ENCODE measurements around the gene SOX18. TPM values are rescaled to one million over a fixed set of nuclear protein-coding genes. Genes with fewer than 3 reads are reported as not detected.
A peak's percentile ranks its signal among the peaks of the same experiment; 100 is the strongest.

Gene SOX18
- polyA plus RNA-seq, 4 donors = 7.1 to 17.0 (median 12.6) TPM

GRCh38 chr20:64040231-64041039, 9.0 kb downstream of the SOX18 start:
- no peak for DNase-seq (ENCODE audit: low read depth in 4 of 4, low spot score in 2 of 4)

DNA sequence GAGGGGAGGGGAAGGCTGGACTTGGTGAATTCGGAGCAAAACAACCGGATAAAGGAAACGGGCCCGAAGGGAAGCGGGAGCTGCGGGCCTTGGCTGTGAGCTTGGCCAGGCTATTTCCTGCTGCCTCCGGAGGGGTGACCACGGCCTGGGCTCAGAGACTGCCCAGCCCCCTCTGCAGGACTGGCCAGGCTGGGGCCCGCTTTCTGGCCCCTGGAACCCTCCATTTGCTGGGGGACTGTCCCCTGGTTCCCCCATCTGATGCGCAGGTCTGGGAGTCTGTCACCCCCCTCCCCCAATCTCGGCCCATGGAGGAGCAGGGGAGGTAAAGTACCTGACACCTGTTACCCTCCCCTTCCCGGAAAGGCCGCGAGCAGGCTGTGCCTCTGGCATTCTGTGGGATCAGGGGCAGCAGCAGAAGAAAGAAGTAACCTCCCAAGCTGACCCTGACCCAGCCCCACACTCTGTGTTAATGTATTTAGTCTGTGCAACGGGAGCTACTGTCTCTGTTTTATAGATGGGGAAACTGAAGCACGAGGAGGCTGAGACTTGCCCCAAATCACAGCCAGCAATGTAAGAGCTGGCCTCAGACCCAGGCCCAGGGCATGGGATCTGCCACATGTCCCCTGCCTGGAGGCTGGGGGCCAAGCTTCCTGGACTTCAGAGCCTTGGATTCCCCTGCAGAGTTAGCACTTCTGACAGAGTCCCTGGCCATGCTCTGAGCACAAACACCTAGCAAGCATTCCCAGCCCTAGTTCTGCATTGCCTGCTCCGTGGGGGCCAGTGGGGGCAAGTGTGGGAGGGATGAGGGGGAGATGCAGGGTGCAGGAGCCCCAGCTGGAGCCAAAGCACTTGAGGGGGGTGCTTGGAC, 9.9 kb downstream of the SOX18 start:
- no peak for DNase-seq (ENCODE audit: low read depth in 4 of 4, low spot score in 2 of 4)

GRCh38 chr20:64038565-64039292, 10.7 kb downstream of the SOX18 start:
- DNase-seq (ENCODE audit: low read depth in 4 of 4, low spot score in 2 of 4) = peak in 1 of 4 donors; percentile 73

DNA sequence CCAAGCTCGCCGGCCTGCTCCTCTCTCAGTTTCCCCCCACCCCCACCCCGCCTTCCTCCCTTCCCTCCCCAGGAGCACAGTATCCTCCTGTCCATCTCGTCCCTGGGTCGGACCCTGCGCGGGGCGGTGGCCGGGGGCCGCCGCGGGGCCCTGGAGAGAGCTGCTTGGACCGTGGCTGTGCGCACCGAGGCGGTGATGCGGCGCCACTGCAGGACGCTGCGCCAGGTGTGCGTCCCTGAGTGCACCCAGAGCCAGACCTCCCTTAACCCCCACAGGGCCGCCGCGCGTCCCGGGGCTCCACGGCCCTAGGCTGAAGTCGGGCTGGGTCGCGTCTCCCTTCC, 11.2 kb downstream of the SOX18 start:
- DNase-seq (ENCODE audit: low read depth in 4 of 4, low spot score in 2 of 4) = no peak

- no peak for DNase-seq (ENCODE audit: low read depth in 4 of 4, low spot score in 2 of 4)
Measured at GRCh38 chr20:64037498-64038213, 11.8 kb downstream of the SOX18 start.

DNA sequence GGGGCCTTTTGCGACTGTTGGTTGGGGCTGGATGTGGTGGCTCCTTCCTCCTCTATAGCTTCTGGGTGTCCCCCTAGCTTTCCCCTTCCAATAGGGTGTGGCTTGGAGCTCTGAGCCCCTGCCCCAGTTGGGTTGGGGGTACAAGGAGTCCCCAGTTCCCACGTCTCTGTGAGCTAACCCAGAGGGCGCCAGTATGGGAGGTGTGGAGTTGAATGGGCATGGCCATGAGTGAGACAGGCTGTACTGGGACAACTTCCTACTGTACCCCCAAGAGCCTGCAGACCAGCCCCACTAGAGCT, 12.3 kb downstream of the SOX18 start:
- no peak for DNase-seq (ENCODE audit: low read depth in 4 of 4, low spot score in 2 of 4)

DNA sequence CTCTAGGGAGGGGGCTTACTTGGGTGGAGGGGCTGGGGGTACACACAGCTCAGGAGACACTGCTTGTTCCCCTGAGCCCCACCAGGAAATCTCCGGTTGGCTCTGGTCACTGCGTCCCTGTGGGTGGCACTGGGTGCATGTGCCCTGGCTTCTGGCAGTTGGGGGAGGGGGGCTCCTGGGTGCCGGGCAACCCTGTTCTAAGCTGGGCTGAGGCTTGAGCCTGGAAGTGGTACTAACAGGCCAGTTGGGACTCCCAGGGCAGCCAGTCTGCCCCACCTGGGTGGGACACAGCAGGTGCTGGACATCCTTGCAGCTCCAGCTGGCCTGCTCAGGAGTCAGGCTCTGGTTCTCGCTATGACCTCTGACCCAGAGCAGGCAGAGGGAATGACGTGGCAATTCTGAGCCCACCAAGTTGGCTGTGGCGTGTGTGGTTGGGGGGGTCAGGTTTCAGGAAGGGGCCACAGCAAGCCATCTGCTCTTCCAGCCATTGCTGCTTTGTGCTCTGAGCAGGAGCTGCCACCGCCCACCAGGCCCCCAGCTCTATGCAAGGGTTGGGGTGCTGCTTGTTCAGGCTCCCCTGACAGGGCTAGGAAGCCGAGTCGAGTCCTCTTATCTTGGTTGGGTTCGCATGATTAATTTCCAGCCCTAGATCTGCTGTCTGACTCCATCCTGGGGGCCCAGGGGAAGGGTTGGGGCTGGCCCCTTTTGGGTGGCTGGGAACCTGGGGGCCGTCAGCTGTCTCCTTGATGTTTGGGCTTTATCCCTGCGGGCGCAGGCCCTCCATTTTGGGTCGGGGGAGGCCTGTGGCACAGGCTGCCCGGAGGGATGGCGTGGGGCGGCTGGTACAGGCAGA, 12.9 kb downstream of the SOX18 start:
- no peak for DNase-seq (ENCODE audit: low read depth in 4 of 4, low spot score in 2 of 4)

- no peak for DNase-seq (ENCODE audit: low read depth in 4 of 4, low spot score in 2 of 4)
Measured at GRCh38 chr20:64035933-64036345, 13.5 kb downstream of the SOX18 start, which contains the start of gene C20orf204. Gene C20orf204, plus strand, starts transcription at chr20:64036182. Its CDS starts 142 bp downstream, at chr20:64036324.

DNA sequence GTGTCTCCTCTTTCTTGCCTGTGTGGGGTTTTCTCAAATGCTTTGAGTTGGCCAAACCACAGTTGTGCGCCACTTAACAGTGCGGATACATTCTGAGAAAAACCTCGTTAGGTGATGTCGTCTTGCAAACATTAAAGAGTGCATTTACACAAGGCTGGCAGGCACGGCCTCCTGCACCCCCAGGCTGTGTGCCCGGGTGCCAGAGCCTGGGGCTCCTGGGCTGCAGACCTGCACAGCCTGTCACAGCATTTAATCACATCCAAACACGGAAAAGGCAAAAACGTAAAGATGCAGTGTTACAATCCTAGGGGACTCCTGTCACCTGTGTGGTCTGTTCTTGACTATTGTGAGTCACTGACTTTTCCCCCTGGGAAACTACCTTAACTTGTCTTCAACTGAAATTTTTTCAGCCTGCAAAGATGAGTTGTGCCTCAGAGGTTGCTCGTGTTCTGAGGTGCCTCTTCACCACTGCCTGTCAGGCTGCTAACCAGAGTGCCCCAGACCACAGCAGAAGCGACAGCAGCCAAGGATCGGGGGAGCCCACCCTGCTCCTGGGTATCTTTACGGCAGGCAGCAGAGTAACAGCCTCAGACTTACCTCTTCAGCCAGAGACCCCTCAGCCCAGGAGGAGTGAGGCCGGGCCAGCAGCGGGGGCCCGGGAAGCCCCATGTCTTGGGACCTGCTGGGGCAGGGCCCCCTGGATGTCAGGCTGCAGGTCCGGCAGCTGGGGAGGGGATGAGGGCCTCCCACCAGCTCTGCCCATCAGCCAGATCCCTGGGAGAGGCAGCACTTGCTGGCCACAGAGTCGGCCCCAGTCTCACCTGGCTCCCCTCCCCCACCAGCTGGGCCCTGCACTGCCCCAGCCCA, 14.1 kb downstream of the SOX18 start:
- DNase-seq (ENCODE audit: low read depth in 4 of 4, low spot score in 2 of 4) = no peak

GRCh38 chr20:64033981-64034493, 15.4 kb downstream of the SOX18 start:
- no peak for DNase-seq (ENCODE audit: low read depth in 4 of 4, low spot score in 2 of 4)

DNA sequence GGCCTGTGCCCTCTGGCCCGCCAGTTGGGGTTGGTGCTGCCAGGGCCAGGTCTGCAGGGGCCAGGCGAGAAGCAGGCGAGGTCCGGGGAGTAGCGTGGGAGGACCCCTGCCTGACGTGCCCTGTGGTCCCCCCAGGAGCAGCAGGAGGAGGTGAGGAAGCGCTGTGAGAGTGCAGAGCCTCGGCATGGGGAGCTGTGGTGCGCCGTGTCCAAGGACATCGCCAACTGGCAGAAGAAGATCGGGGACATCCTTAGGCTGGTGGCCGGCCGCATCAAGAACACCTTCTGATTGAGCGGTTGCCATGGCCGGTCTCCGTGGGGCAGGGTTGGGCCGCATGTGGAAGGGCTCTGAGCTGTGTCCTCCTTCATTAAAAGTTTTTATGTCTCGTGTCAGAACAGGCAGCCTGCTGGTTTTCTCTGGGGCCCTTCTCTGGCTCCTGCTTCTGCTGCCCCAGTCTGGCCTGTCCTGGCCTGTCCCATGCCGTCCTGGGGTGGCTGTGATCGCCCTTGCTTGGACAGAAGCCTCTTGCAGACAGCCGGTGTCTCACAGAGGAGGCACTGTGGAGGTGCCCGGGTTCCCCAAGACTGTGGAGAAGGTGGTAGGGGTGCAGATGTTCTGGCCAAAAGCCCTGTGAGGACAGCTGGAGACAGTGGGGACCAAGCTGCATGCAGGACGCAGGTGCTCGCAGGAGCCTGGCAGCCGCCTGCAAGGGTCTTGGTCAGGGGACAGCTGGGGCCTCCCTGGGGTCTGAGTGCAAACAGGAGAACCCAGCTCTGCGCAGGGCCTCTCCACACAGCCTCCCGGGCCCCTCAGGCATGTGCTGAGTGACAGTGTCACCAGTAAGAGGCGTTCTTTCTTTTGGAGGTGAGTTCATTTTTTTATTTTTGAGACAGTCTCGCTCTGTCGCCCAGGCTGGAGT, 16.5 kb downstream of the SOX18 start:
- no peak for DNase-seq (ENCODE audit: low read depth in 4 of 4, low spot score in 2 of 4)

DNA sequence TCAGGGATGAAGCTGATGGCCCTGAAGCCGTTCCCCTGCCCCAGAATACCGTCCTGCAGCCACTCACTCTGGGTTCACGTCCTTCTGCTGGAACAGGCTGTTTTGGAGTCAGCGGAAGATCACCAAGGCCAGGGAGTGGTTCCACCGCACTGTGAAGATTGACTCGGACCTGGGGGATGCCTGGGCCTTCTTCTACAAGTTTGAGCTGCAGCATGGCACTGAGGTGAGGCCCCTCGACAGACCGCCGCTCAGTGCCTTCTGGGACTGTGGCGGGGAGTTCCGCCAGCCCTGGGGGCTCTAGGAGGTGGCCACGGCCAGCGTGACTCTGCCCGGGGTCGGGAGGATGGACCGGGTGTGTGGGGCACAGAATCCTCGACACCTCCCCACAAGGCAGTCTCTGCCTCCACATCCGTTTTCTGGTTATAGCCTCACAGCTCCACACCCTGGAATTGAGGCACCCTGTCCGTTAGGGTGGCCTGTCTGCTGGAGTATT, 17.6 kb downstream of the SOX18 start:
- DNase-seq (ENCODE audit: low read depth in 4 of 4, low spot score in 2 of 4) = no peak

- DNase-seq (ENCODE audit: low read depth in 4 of 4, low spot score in 2 of 4) = no peak
Measured at GRCh38 chr20:64030371-64031134, 18.9 kb downstream of the SOX18 start.

- no peak for DNase-seq (ENCODE audit: low read depth in 4 of 4, low spot score in 2 of 4)
Measured at GRCh38 chr20:64029293-64030117, 19.9 kb downstream of the SOX18 start.

DNA sequence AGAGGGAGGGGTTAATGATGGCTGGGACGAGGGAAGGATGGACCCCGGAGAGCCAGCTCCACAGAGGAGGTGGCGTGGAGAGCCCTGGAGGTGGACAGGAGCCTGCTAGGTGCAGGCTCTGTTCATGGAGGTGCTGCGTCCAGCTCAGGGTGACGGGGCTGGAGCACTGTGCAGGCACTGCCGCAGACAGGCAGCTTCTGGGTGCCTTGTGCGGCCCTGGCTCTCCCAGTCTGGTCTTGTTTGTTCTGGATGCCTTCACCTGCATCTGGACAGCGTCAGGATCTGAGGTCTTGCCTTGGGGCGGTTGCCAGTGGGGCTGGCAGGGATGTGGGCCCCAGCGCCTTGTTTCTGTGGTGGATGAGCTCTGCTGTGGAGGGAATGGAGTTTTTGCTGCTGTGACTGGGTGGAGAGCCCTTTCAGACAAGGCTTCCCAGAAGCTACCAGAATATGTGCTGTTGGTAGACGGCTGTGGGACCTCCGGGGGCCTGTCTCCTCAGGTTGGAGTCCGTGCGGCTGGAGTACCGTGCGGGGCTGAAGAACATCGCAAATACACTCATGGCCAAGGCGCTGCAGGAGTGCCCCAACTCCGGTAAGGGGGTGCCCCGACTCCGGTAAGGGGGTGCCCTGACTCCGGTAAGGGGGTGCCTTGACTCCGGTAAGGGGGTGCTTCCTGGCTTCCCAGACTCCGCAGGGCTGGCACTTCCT, 21.3 kb downstream of the SOX18 start:
- DNase-seq (ENCODE audit: low read depth in 4 of 4, low spot score in 2 of 4) = no peak
